ENCODE data around the gene MYCBPAP.

MYCBPAP gene

DNA sequence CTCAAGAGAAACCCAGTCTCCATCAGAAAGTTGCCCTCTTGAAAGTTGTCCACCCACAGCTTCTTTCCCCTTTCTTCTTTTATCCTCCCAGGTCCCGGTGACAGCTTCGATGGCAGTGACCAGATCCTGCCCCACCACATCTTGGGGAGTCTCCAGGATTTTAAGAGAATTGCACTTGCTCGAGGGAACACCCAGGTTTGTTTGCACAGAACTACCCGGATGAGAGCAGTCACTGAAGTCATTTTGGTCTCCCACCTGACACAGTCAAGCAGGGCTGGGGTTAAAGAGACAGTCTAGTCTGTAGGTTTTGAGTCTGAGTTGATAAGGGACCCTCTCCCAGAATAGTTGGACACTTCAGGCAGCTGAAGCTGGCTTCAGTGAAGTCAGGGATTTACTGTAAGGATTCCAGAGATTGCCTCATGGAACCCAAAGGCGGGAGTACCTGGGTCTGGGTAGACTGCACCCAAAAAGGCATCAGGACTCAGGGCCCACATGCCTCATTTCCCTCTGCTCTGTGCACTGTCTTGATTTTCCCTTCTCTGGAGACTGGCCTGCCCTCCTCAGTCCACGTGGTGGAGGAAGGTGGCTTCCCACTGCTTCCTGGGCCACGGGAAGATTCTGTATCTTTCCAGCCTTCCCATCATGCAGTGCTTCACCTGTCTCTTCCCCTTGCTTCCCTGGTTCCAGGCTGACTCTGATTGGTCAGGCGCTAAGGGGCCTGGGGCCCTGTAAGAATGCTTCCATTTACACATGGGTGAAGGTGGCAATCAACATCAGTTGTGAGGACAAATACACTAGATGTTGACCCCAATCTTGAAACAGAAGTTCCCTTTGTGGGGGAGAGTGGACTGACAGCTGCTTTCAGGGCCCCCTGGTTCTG lies 9.5 kb downstream of the MYCBPAP start:
- no peak for DNase-seq (ENCODE audit: low spot score)

DNA sequence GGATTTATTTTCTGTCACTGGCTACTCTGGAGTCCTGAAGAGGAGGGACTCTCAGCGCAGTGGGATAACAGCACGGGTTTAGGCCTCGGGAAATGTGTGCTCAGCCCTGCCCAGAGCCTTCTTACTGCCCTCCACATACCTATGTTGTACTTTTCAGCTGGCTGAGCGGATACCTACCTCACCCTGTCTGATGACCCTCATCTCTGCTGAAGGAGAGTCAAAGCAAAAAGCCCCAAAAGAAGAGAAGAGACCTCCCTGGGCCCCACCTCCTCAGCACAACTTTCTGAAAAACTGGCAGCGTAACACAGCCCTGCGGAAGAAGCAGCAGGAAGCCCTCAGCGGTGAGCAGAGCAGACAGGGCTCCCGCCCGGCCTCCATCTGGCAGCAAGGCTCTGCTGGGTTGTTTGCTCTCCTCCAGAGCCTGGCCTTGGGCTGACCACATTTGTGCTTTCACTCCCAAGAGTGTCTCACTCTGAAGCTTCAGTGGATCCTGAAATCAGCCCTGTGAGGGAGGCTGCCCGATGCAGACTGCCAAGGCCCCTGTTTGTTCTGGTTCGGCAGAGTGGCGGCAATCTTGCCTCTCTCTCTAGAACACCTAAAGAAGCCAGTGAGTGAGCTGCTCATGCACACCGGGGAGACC lies 10.3 kb downstream of the MYCBPAP start:
- DNase-seq (ENCODE audit: low spot score): no peak

DNA sequence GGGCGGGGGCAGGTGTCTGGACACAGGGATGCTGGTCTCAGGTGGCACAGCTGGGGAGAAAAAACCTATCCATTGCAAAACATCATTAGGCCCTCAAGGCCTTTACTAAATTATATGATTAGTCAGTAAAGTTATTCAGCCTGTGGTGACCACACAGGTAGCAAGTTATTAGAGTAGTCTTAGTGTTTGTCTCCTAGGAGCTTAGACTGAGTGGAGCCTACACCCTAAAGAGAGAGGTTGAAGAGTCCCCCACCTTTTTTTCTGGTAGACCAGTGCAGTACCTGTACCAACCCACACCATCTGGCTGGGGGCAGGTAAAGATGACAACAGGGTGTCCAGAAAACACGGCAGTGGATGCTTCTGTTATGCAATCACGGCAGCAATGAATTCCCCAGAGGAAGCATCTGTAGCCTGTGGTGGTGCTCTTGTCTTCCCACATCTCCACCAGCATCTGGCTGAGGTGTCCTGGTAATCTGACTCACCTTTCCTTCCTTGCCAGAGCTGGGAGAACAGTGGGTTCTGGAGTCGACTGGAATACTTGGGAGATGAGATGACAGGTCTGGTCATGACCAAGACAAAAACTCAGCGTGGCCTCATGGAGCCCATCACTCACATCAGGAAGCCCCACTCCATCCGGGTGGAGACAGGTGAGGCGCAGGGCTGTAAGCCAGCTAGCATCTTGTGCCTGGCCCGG lies 11.0 kb downstream of the MYCBPAP start:
- DNase-seq (ENCODE audit: low spot score): no peak

DNA sequence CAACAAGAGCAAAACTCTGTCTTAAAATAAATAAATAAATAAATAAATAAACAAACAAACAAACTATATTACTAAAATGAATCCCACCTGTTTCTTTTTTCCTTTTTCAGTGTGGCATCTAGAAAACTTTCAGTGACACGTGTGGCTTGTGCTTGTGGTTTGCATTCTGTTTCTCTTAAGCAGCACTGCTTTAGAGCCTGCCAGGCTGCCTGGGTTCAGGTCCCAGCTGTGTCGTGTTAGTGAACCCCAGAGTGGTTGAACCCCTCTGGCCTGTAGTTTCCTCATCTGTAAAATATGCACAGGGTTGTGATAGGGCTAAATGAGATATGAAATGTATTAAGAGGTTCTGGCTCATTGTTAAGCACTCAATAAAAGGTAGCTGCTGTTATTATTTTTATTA lies 12.2 kb downstream of the MYCBPAP start:
- no peak for DNase-seq (ENCODE audit: low spot score)

DNA sequence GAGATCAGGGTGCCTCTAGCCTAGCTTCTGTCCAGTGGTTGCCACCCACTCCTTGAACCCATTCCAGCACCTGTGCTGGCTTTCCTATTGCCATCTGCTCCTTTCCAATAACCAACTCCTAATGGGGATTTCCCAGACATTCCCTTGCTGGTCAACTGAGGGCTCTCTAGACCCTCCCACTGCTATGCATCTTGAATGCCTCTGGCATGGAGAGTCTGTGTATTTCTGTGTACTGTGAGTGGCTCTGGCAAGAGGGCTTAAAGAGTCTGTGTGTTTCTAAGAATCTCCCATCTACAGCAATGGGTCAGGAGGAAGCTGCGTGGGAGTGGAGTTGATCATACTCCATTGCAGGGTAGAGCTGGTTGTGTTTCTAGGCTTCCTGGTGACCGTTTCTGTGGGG lies 13.3 kb downstream of the MYCBPAP start:
- DNase-seq (ENCODE audit: low spot score): no peak

DNA sequence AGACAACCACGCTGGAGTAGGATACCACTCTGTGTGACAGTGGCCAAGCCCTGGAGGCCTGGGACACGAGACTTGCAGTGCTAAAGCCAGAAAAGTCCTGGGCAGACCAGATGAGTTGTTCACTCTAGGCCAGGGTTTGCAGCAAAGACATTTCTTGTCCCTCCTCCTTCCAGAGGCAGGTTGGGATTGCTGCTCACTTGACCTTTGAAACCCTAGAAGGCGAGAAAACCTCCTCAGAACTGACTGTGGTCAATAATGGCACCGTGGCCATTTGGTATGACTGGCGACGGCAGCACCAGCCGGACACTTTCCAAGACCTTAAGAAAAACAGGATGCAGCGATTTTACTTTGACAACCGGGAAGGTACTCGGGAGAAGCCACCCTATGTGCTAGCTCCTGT lies 14.5 kb downstream of the MYCBPAP start:
- no peak for DNase-seq (ENCODE audit: low spot score)

DNA sequence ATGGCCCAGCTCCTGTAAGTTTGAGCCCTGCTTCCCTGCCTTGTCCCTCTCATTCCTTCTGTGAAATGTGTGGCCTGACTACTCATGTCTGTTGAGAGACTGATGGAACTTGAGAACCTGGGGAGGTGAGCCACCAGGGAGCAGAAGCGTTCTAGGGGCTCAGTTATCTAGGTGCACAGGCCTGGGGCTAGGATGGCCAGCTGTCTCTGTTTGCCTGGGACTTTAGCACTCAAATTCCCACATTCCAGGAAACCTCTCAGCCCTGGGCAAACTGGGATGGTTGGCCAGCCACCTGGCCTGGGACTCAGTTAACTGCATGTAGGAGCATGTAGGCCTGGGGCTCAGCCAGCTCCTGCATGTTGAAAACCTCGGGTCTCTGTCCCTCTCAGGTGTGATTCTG lies 15.0 kb downstream of the MYCBPAP start:
- DNase-seq (ENCODE audit: low spot score): no peak

DNA sequence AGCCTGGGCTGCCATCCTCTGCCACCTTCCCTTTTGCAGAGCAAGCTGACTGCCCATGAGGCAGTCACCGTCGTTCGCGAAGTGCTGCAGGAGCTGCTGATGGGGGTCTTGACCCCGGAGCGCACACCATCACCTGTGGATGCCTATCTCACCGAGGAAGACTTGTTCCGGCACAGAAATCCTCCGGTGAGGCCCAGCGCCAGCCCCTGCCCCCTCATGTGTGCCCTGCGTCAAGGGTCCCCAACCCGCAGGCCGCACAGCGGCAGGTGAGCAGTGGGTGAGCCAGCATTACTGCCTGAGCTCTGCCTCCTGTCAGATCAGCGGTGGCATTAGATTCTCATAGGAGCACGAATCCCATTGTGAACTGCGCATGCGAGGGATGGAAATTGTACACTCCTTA lies 16.6 kb downstream of the MYCBPAP start:
- DNase-seq (ENCODE audit: low spot score): no peak

DNA sequence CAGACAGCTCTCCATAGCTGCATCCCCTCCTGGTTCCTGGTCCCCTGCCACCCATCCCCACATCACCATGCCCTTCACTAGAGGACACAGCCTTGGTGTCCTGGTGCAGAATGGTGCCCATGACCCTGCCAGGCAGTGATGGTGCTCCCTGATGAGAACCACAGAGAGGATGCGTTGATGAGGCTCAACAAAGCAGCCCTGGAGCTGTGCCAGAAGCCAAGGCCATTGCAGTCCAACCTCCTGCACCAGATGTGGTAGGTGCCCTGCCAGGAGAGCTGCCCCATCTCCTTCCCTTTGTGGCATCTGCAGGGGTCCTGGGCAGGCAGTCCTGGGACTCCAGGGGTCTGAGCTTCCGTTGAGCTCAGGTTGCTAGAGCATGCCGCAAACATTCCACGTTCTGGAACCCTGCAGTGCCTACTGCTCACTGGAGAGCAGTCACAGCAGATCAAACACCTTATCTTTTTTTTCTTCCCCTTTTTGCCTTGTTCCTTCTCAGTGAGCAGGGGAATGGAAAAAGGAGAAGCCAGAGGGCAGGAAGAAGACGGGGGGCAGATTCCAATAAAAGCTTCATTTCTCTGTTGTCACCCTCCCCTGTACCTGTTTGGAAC lies 19.0 kb downstream of the MYCBPAP start:
- DNase-seq (ENCODE audit: low spot score): no peak

DNA sequence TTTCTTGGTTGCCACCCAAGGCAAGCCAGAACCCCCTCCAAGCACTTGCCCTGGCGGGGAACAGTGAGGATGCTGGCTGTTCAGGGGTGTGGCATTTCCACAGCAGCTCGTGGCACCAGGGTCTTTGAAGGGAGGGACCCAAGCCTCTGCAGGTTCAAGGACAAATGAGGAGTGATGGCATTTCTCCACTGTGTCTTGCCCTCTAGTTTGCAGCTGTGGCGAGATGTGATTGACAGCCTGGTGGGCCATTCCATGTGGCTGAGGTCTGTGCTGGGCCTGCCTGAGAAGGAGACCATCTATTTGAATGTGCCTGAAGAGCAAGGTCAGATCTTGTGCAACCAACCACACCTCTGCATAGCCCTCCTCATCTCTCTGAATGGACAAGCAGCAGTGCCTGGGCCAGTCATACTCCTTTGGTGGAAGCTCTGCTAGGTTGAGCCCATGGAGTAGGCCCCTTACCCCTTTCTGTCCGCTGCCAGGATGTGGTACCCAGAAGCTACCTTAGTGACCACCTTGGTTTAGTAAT lies 19.8 kb downstream of the MYCBPAP start:
- no peak for DNase-seq (ENCODE audit: low spot score)

DNA sequence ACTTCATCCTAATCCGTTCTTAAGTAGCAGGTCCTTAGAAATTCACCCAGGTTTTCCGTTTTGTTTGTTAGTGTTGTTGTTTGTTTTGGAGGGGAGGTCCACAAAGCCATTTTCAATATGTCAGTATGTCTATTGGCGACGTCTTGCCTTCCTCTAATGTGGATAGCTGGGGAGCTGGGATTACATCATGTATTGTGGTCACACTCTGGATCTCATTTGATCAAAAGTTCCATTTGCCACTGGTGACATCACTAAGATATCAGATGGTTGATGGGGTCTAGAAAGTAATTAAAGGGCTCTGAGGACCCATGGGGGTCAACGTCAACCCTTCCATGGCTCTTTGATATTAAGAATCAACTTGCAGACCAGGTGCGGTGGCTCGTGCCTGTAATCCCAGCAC lies 21.6 kb downstream of the MYCBPAP start:
- DNase-seq (ENCODE audit: low spot score): no peak

DNA sequence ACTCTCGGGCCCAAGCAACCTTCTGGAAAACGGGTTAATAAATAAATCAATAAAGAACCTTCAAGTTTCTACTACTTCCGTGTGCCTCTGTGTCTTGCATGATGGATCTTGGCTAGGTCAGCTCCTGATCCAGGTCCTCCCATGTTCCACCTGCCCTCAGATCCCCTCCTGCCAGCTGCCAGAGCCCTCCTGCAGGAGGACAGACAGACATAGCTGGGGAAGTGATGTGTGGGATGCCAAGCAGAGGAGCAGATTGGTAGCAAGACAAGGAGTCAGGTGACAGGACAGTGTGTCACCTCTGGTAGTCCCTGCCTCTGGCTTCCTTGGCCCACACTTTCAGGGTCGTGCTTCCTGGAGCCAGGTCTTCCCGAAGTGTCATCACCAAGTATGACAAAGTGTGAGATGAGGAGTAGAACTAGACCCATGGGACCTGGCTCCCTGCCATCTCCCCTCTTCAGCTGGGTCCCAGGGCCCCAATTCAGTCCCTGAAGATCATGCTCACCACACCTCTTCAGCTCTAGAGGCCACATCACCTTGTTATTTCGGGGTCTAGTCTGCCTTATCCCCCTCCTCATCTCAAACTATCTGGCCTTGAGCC lies 23.3 kb downstream of the MYCBPAP start:
- no peak for DNase-seq (ENCODE audit: low spot score)

DNA sequence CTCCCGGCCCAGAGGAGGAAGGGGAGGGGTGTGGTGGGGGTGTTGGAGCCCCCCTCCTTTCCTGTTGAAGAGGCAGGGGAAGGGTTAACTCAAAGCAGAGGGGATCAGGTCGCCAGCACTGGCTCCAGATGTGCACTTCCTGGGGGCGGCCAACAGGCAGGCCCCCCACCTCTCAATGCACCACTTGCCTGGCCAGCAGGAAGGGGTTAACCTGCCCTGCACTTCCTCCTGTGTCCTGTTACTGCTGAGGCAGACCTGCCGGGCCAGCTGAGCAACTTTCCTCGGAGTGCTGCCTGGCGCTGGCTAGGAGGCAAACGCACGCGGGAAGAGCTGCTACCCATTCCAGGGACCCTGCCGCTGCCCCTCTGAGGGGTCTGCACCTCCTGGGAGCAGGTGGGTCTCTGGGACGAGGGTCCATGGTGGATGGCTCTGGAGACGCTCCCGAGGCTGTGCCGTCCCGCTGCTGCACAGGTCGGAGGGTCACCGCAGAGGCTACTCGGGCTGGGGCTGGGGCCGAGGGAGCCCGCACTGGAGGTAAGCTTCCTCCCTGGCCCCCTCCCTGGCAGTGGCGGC lies 24.3 kb downstream of the MYCBPAP start, which contains the start of gene EPN3:
Gene EPN3 (plus strand): TSS at position 284 of the 573 bp plus-strand sequence. CDS start 3,822 bp downstream, outside the sequence.
- DNase-seq (ENCODE audit: low spot score): no peak

DNA sequence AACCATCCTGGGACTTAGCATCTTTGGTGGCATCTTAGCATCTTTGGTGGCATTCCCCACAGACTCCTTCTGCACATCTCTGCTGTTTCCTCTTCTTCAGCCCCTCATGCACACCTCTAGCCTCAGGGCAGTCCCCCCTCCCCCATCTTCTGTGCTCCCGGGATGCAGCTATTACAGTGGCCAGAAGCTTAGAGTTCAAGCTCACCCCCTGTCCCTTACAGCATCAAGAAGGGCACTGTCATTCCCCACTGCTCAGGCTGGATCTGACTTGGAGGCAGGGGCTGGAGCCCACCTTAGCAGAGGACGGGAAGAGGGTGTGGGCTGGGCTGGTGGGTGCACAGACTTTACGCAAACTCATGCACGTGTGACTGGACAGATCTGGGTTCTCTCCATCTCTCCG lies 24.9 kb downstream of the MYCBPAP start:
- no peak for DNase-seq (ENCODE audit: low spot score)

DNA sequence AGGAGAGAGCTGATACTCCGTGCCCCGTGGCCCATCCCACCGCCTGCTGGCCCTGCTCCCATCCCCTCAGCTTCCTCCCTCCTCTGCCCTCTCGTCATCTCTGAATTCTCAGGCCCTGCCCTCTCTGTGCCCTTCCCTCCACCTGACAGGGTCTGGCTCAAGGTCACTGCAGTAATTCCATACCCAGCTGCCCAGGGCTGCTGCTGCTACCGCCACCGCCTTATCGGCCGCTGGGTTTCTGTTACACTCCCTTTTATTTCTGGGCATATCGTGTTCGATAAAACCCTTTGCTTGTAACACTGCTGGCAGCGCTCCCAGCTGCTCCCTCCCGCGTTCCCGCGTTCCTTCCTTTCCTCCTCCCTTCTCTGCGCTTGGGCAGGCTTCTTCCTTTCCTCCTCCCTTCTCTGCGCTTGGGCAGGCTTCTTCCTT lies 25.5 kb downstream of the MYCBPAP start:
- DNase-seq (ENCODE audit: low spot score): no peak

DNA sequence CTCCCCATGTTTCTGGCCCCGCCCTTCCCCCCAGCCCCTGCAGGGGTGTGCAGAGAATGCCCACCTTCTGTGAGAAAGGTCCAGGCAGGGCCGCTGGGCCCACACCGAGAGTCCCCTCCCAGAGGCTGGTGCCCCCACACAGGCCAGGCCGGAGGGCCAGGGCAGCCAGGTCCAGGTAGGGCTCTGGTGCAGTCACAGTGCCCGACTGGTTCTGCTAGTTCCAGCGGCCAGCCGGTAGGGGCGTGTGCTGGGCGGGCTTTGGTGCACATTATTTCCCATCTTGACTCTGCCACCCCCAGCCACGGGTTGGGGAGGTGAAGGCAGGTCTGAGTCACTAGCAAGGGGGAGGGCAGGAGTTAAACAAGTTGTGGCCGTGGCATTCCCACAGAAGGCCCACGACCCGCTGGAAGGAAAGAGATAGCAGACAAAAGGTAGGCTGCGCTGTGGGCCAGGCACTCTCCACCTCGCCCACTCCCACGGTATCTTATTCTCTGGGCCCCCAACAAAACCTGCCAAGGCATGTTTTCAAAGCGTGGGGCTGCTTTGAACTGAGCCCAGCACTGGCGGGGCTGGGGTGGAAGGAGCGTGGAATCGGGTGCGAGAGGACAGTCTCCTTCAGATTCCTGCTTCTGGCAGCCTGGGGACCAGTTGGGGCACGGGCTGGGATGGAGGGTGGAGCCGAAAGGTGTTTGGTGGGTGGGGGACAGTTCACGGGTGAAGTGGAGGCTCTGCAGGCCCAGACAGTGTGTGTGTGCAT lies 26.2 kb downstream of the MYCBPAP start:
- DNase-seq (ENCODE audit: low spot score): no peak

DNA sequence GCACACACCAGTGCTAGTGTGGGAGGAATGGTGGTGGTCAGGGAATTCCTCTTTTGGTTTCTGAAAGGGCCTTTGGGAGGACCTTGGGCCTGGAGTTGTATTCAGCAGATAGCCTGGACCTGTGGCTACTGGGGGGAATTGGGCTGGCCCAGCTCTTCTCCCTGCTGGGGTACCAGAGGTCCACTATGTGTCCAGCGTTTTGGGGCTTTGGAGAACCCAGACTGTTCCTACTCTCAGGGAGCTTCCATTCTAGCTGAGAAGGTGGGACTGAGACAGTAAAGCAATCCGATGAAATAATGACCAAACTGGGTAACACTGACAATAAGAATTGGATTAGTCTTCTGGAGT lies 26.7 kb downstream of the MYCBPAP start:
- DNase-seq (ENCODE audit: low spot score): no peak

DNA sequence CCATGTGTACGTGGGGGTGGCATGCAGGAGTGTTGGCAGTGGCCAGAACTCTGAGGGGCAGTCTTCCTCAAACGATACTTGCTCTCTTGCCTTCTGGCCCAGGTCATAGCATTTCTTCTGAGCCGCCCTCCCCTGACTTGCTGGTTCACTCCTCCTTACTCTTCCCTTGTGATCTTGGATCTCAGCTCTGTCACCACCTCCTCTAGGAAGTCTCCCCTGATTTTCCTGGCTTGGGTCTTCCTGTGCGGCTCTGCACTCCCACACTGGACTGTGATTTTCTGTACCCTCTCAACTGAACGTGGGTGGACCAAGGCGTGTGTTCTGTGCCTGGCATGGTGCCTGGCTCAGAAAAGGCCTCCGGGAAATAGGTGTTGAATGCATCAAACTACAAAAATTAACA lies 27.2 kb downstream of the MYCBPAP start:
- DNase-seq (ENCODE audit: low spot score): no peak

DNA sequence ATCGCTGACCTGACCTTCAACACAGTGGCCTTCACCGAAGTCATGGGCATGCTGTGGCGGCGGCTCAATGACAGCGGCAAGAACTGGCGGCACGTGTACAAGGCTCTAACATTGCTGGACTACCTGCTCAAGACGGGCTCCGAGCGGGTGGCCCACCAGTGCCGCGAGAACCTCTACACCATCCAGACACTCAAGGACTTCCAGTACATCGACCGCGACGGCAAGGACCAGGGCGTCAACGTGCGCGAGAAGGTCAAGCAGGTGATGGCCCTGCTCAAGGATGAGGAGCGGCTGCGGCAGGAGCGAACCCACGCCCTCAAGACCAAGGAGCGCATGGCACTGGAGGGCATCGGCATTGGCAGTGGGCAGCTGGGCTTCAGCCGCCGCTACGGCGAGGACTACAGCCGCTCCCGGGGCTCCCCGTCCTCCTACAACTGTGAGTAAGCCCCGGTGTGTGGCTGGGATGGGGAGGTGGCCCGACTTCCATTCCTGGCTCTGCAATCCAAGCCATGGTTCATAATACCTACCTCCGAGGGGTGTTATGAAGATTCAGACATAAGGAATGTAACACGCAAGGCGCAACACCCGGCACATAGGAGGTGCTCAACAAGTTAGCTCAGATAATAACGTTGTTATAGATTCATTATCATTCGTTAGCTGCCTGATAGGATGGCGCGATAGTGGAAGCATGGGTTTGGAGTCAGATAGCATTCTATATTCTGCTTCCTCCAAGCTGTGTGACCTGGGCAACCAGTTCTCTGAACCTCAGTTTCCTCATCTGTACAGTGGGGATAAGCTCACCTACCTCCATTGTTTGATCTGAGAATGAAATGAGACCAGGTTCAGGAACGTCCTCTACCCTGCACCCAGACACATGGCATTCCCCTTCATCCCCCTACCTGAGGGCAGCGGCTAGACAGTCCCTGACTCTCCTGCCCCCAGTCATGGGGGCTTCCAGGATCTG lies 28.7 kb downstream of the MYCBPAP start:
- no peak for DNase-seq (ENCODE audit: low spot score)

Measured in COLO829 (cell line).